ENCODE data around the gene PRKCA. TPM values are rescaled to one million over a fixed set of nuclear protein-coding genes. Genes with fewer than 3 reads are reported as not detected.

The PRKCA gene
- total and polyA plus RNA-seq, 2 experiments from 2014 or later: 6.4 to 35.4 TPM

GRCh38 chr17:66743511-66743910, 441.1 kb downstream of the PRKCA start:
- no peaks in the 10 kb centered on the region; the same call in 2 of the 3 replicates for H3K36me3 Mint-ChIP-seq (ENCODE audit: low read depth)
- no peak for ATAC-seq

More at GRCh38 chr17:66743511-66743910, 441.1 kb downstream of the PRKCA start:
- Histone ChIP-seq H3K27ac (ENCODE audit: low read depth) (no peak overlapping the region), H2AFZ (no peak overlapping the region), H3K27me3 (ENCODE audit: insufficient read depth) (no peaks in the 10 kb centered on the region), H4K20me1 (replicated peaks; ENCODE audit: insufficient read depth) (no peaks in the 10 kb centered on the region), H3K9me2 (ENCODE audit: insufficient read depth) (no peaks in the 10 kb centered on the region), H3K79me2 (replicated peaks; ENCODE audit: insufficient read depth) (no peaks in the 10 kb centered on the region), H3F3A (replicated peaks; ENCODE audit: low read depth) (no peaks in the 10 kb centered on the region), H3K4me2 (no peak overlapping the region), H3K4me3 (no peak overlapping the region), H3K36me3 (ENCODE audit: insufficient read depth) (no peaks in the 10 kb centered on the region), H3K4me1 (ENCODE audit: insufficient read depth) (peaks cover 12% of the 10 kb centered on the region)
- DNase-seq (ENCODE audit: low spot score): no peak
- Mint-ChIP-seq H3K4me3 (no peak overlapping the region), H3K4me1 (peaks cover 20% of the 10 kb centered on the region), H3K27ac (no peak overlapping the region), H3K9me3 (no peaks in the 10 kb centered on the region), H3K27me3 (ENCODE audit: insufficient read depth, low read depth, poor library complexity) (peaks cover 3% of the 10 kb centered on the region)
- TF ChIP-seq ZNF114 (CRISPR knock-in tag; IDR thresholded peaks at IDR 0.05) (no peak), POLR2AphosphoS5 (IDR thresholded peaks at IDR 0.05; ENCODE audit: low read depth) (no peak), STAT1 (IDR thresholded peaks at IDR 0.05; ENCODE audit: unreplicated experiment) (no peak), ETS1 (IDR thresholded peaks at IDR 0.05) (no peak), NANOG (IDR thresholded peaks at IDR 0.05; ENCODE audit: borderline replicate concordance) (no peak), EZH2 (IDR thresholded peaks at IDR 0.05; ENCODE audit: low read depth, unreplicated experiment) (no peak), ZNF331 (CRISPR knock-in tag; IDR thresholded peaks at IDR 0.05; ENCODE audit: low read depth) (no peak), REST (IDR thresholded peaks at IDR 0.05; ENCODE audit: unreplicated experiment) (no peak), CREB1 (CRISPR knock-in tag; IDR thresholded peaks at IDR 0.05; ENCODE audit: low read depth) (no peak), CTCF (conservative IDR thresholded peaks at IDR 0.05; ENCODE audit: low read depth in 2 of 2) (no peak), ZNF462 (CRISPR knock-in tag; IDR thresholded peaks at IDR 0.05) (no peak), EZH2phosphoT487 (IDR thresholded peaks at IDR 0.05; ENCODE audit: unreplicated experiment) (no peak), JUNB (IDR thresholded peaks at IDR 0.05; ENCODE audit: unreplicated experiment) (no peak)
